ENCODE data around the gene RHBDF1. TPM values are rescaled to one million over a fixed set of nuclear protein-coding genes. Genes with fewer than 3 reads are reported as not detected.

RHBDF1 gene
- total RNA-seq, 4 donors from 2014 or later: 5.6 to 22.6 (median 9.1) TPM

GRCh38 chr16:58491-59439 lies 13.7 kb downstream of the RHBDF1 start:
- TF ChIP-seq POLR2A (IDR thresholded peaks at IDR 0.05): no peak
- TF ChIP-seq, protein P1, sequence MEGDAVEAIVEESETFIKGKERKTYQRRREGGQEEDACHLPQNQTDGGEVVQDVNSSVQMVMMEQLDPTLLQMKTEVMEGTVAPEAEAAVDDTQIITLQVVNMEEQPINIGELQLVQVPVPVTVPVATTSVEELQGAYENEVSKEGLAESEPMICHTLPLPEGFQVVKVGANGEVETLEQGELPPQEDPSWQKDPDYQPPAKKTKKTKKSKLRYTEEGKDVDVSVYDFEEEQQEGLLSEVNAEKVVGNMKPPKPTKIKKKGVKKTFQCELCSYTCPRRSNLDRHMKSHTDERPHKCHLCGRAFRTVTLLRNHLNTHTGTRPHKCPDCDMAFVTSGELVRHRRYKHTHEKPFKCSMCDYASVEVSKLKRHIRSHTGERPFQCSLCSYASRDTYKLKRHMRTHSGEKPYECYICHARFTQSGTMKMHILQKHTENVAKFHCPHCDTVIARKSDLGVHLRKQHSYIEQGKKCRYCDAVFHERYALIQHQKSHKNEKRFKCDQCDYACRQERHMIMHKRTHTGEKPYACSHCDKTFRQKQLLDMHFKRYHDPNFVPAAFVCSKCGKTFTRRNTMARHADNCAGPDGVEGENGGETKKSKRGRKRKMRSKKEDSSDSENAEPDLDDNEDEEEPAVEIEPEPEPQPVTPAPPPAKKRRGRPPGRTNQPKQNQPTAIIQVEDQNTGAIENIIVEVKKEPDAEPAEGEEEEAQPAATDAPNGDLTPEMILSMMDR (IDR thresholded peaks at IDR 0.05 in 4 of 5, conservative IDR thresholded peaks at IDR 0.05 in 1 of 5): no peak
- in situ Hi-C loops (cut with MboI; ENCODE audit: low sequenced_read_pairs in 4 of 4) (no loop called here), intact Hi-C loops (cut with DNase I; ENCODE audit: low total_unique reads) (no loop called here)
- DNase-seq: no peak
- H3K4me1 ChIP-seq: peaks cover 6 to 10% of the 10 kb centered on the region in 2 donors
- no peak overlapping the region for H3K4me3 ChIP-seq
- no peaks in the 10 kb centered on the region for H3K9me3 ChIP-seq
- peak overlapping the region in 1 of 4 donors; percentile 10 for H3K27ac ChIP-seq
- H3K36me3 ChIP-seq: peaks cover 0 to 83% of the 10 kb centered on the region in 2 donors
- no peaks in the 10 kb centered on the region for H3K27me3 ChIP-seq
- no peak for ATAC-seq

DNA sequence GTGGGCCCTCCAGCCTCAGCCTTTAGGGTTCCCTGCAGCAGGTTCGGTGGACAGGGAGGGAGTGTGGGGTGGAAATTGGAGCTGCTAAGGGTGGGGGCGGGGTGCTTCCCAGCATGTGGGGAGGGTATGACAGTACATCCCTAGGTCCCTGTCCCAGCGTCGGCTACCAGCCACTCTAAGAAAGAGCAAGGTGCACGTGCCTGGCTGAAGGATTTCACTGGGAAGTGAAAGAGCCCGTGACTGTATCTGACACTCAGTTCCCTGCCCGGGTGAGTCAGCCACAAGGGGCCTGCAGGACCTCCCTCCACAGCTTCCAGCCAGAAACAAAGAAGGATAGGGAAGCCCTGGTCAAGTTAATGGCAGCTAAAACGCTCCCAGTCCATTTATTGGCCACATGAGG lies 14.7 kb downstream of the RHBDF1 start:
- TF ChIP-seq POLR2A (IDR thresholded peaks at IDR 0.05): no peak
- TF ChIP-seq, protein P1 (IDR thresholded peaks at IDR 0.05 in 4 of 5, conservative IDR thresholded peaks at IDR 0.05 in 1 of 5): no peak
- ATAC-seq: no peak
- in situ Hi-C loops (cut with MboI; ENCODE audit: low sequenced_read_pairs in 4 of 4): no loop called here
- no peak for DNase-seq
- intact Hi-C loops (cut with DNase I; ENCODE audit: low total_unique reads): no loop called here
- H3K9me3 ChIP-seq: no peaks in the 10 kb centered on the region
- H3K27me3 ChIP-seq: no peaks in the 10 kb centered on the region
- H3K27ac ChIP-seq: peak overlapping the region in 1 of 4 donors; percentile 34
- H3K4me1 ChIP-seq: peaks cover 8 to 13% of the 10 kb centered on the region in 2 donors
- H3K36me3 ChIP-seq: peaks cover 0 to 74% of the 10 kb centered on the region in 2 donors
- H3K4me3 ChIP-seq: no peak overlapping the region

- DNase-seq: peak in 1 of 2 donors; percentile 7
- no peak overlapping the region for H3K4me3 ChIP-seq
- in situ Hi-C loops (cut with MboI; ENCODE audit: low sequenced_read_pairs in 4 of 4): no loop called here
These were observed 16.1 kb downstream of the RHBDF1 start for GRCh38 chr16:56231-56927.

GRCh38 chr16:55571-56136 lies 16.8 kb downstream of the RHBDF1 start:
- no peaks in the 10 kb centered on the region for H3K27me3 ChIP-seq
- no peak overlapping the region for H3K4me3 ChIP-seq
- DNase-seq (peak in 1 of 2 donors; percentile 10), ATAC-seq (no peak)
- no peaks in the 10 kb centered on the region for H3K9me3 ChIP-seq
- peaks cover 9 to 14% of the 10 kb centered on the region in 2 donors for H3K4me1 ChIP-seq
- H3K27ac ChIP-seq: no peak overlapping the region
- TF ChIP-seq, protein P1 (IDR thresholded peaks at IDR 0.05 in 4 of 5, conservative IDR thresholded peaks at IDR 0.05 in 1 of 5): no peak
- no peak for TF ChIP-seq POLR2A (IDR thresholded peaks at IDR 0.05)
- in situ Hi-C loops (cut with MboI; ENCODE audit: low sequenced_read_pairs in 4 of 4): no loop called here
- intact Hi-C loops (cut with DNase I; ENCODE audit: low total_unique reads): no loop called here
- peaks cover 0 to 54% of the 10 kb centered on the region in 2 donors for H3K36me3 ChIP-seq

More at GRCh38 chr16:56231-56927, 16.1 kb downstream of the RHBDF1 start:
- Histone ChIP-seq H3K27ac (no peak overlapping the region), H3K36me3 (peaks cover 0 to 61% of the 10 kb centered on the region in 2 donors), H3K9me3 (no peaks in the 10 kb centered on the region), H3K27me3 (no peaks in the 10 kb centered on the region), H3K4me1 (peaks cover 9 to 14% of the 10 kb centered on the region in 2 donors)
- no peak for TF ChIP-seq POLR2A (IDR thresholded peaks at IDR 0.05)
- TF ChIP-seq, protein P1 (IDR thresholded peaks at IDR 0.05 in 4 of 5, conservative IDR thresholded peaks at IDR 0.05 in 1 of 5): no peak
- no peak for ATAC-seq
- intact Hi-C loops (cut with DNase I; ENCODE audit: low total_unique reads): no loop called here
